ENCODE data around the gene RHOT2.

DNA sequence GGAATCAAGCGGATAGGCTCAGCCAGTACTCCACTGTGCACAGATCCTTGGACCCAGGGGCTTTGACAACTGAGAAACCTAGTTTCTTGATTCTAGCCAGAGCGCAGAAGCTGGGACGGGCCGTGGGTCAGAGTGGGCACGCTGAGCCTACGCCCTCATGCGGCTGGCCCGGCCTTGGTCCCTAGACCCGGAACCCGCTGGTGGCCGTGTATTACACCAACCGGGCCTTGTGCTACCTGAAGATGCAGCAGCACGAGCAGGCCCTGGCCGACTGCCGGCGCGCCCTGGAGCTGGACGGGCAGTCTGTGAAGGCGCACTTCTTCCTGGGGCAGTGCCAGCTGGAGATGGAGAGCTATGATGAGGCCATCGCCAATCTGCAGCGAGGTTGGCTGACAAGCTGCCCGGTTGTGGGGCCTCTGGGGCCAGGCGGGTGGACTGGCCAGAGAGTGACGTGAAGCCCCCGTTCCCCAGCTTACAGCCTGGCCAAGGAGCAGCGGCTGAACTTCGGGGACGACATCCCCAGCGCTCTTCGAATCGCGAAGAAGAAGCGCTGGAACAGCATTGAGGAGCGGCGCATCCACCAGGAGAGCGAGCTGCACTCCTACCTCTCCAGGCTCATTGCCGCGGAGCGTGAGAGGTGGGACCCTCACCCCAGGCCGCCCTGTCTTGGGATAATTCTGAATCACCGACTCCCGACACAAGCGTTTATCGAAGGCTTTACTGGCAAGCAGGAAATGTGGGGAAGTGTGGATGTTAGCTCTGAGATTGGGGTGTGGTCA lies 13.2 kb downstream of the RHOT2 start:
- TF ChIP-seq, protein P1, sequence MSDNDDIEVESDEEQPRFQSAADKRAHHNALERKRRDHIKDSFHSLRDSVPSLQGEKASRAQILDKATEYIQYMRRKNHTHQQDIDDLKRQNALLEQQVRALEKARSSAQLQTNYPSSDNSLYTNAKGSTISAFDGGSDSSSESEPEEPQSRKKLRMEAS (IDR thresholded peaks at IDR 0.05; ENCODE audit: low read depth, low read length): no peak
- TF ChIP-seq, protein P2, sequence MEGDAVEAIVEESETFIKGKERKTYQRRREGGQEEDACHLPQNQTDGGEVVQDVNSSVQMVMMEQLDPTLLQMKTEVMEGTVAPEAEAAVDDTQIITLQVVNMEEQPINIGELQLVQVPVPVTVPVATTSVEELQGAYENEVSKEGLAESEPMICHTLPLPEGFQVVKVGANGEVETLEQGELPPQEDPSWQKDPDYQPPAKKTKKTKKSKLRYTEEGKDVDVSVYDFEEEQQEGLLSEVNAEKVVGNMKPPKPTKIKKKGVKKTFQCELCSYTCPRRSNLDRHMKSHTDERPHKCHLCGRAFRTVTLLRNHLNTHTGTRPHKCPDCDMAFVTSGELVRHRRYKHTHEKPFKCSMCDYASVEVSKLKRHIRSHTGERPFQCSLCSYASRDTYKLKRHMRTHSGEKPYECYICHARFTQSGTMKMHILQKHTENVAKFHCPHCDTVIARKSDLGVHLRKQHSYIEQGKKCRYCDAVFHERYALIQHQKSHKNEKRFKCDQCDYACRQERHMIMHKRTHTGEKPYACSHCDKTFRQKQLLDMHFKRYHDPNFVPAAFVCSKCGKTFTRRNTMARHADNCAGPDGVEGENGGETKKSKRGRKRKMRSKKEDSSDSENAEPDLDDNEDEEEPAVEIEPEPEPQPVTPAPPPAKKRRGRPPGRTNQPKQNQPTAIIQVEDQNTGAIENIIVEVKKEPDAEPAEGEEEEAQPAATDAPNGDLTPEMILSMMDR (IDR thresholded peaks at IDR 0.05; ENCODE audit: low read depth, low read length): peak; percentile 8

Measured in NB4 (cell line).